Lower leg skin (tissue), 4 donors: ENCODE results near the gene NTM. TPM values are rescaled to one million over a fixed set of nuclear protein-coding genes. Genes with fewer than 3 reads are reported as not detected.
"Not testable (repeated sequence)": the region's sequence is repeated elsewhere in the genome, so short reads cannot be mapped to it uniquely, and the experiment has no call there.

Experiments used
- DNase-seq, 2 donors: peaks; one replicate each; pipeline ENCODE4 v3.0.0-alpha.2; 2019; ENCODE audit warnings: low spot score in 2 of 2
- H3K4me3 ChIP-seq: fragments of 200-600 bp; sonication (generic); 2 replicates; pipeline ENCODE4 v1.5.1; 2017; ENCODE audit warnings: mild to moderate bottlenecking, low read depth; ENCODE audit not compliant: poor library complexity, severe bottlenecking
- CTCF ChIP-seq, 3 donors: fragments of 450-650 bp; IDR thresholded peaks; one replicate each; pipeline ENCODE4 v1.5.1; 2016; ENCODE audit warnings: antibody characterized with exemption in 3 of 3, mild to moderate bottlenecking in 3 of 3, moderate library complexity in 2 of 3
- POLR2A ChIP-seq, 2 donors: fragments of 450-650 bp; IDR thresholded peaks; one replicate each; pipeline ENCODE4 v1.6.1; 2016 to 2017; ENCODE audit warnings: antibody characterized with exemption in 2 of 2, mild to moderate bottlenecking in 1 of 2, moderate library complexity in 1 of 2
- WGBS, 2 donors: methylation state at CpG; one replicate each; pipeline ENCODE4 v1.1.5; 2018; 5-methylcytosine and 5-hydroxymethylcytosine counted together
- intact Hi-C: fragments of 100-400 bp; cut with DNase I; formaldehyde crosslinking; loops from one replicate; pipeline ENCODE4 v1.15.0; 2023; ENCODE audit warnings: low total_unique reads
- total RNA-seq, 4 donors: library from RNA; depleted of rRNA; stranded (reverse); fragments of >200 nt; gene quantifications; one replicate each; pipeline ENCODE4 v1.1.0, GENCODE V29; 2016

The NTM gene
- total RNA-seq, 4 donors from 2014 or later = 2.8 to 5.7 (median 4.9) TPM

- H3K4me3 ChIP-seq = no peak overlapping the region
- intact Hi-C loops = no loop called here
- 54 to 68% methylated on average over 15 of the region's 15 CpGs for WGBS, 2 donors
- no peak for DNase-seq
- no peak for TF ChIP-seq CTCF (IDR thresholded peaks at IDR 0.05)
- no peak for TF ChIP-seq POLR2A (IDR thresholded peaks at IDR 0.05)
These were observed 982.8 kb downstream of the NTM start for GRCh38 chr11:132353255-132353654.

- TF ChIP-seq POLR2A (IDR thresholded peaks at IDR 0.05) (no peak), CTCF (IDR thresholded peaks at IDR 0.05) (no peak)
- no peak for DNase-seq
- intact Hi-C loops = no loop called here
- WGBS, 2 donors = 71 to 76% methylated on average over 13 of the region's 13 CpGs
- no peak overlapping the region for H3K4me3 ChIP-seq
These were observed 987.6 kb downstream of the NTM start for GRCh38 chr11:132357811-132358572.

GRCh38 chr11:132358573-132358953 is 988.1 kb downstream of the NTM start:
- DNase-seq = no peak
- 70 to 82% methylated on average over 4 of the region's 4 CpGs for WGBS, 2 donors
- TF ChIP-seq CTCF (IDR thresholded peaks at IDR 0.05) (no peak), POLR2A (IDR thresholded peaks at IDR 0.05) (no peak)
- H3K4me3 ChIP-seq = no peak overlapping the region
- intact Hi-C loops = no loop called here

- intact Hi-C loops = no loop called here
- H3K4me3 ChIP-seq = no peak overlapping the region
- DNase-seq = no peak
- 78 to 80% methylated on average over 8 of the region's 8 CpGs for WGBS, 2 donors
- TF ChIP-seq CTCF (IDR thresholded peaks at IDR 0.05) = no peak
- no peak for TF ChIP-seq POLR2A (IDR thresholded peaks at IDR 0.05)
These were observed 990.7 kb downstream of the NTM start for GRCh38 chr11:132361011-132361550.

GRCh38 chr11:132365650-132366049 is 995.2 kb downstream of the NTM start:
- intact Hi-C loops = no loop called here
- no peak overlapping the region for H3K4me3 ChIP-seq
- WGBS, 2 donors = 78 to 85% methylated on average over 3 of the region's 3 CpGs
- DNase-seq = no peak
- no peak for TF ChIP-seq POLR2A (IDR thresholded peaks at IDR 0.05)

- no peak overlapping the region for H3K4me3 ChIP-seq
- 94 to 97% methylated on average over 3 of the region's 3 CpGs for WGBS, 2 donors
- intact Hi-C loops = no loop called here
- DNase-seq = no peak
- TF ChIP-seq POLR2A (IDR thresholded peaks at IDR 0.05) (no peak), CTCF (IDR thresholded peaks at IDR 0.05) (no peak)
These were observed 996.9 kb downstream of the NTM start for GRCh38 chr11:132367293-132367692.

GRCh38 chr11:132370114-132370513 is 999.7 kb downstream of the NTM start:
- intact Hi-C loops, DNase-seq, H3K4me3 ChIP-seq: not testable (repeated sequence)
